Left colon (tissue), 2 donors: ENCODE measurements around the gene MYH2. TPM values are rescaled to one million over a fixed set of nuclear protein-coding genes. Genes with fewer than 3 reads are reported as not detected.

Source experiments
- ATAC-seq: fragments of 200-7000 bp; cut with Tn5 transposase; one replicate; pipeline ENCODE4 v1.9.1; 2020; ENCODE audit warnings: mild to moderate bottlenecking, moderate library complexity
- DNase-seq, 2 donors: peaks; one replicate each; pipeline ENCODE4 v3.0.0-alpha.2; 2020
- intact Hi-C, 2 donors: fragments of 100-400 bp; cut with DNase I in 1 of 2; cut with micrococcal nuclease in 1 of 2; formaldehyde crosslinking; loops; one replicate each; pipeline versions ENCODE4 v1.11.2 to v1.14.0; 2022; cut with DNase I, micrococcal nuclease
- total RNA-seq, 2 donors: library from RNA; stranded (reverse); fragmentation: NEBNext Ultra II Directional; extraction: Animal tissue kit (Norgen Biotek cat#: 25700); gene quantifications; one replicate each; pipeline ENCODE4 v1.2.1, GENCODE V29; 2021
- donor health status: DM: no; HTN: no; CAD: no.
- donor health status: DM: yes; HTN: yes; CAD: no.

Gene MYH2
- total RNA-seq, 2 donors from 2014 or later, result not detected

- intact Hi-C loops, result no loop called here
- DNase-seq (no peak), ATAC-seq (no peak)
Observed at GRCh38 chr17:10518271-10519037, 31.0 kb downstream of the MYH2 start, which contains the start of gene MYH1. TSS of gene MYH1 (minus strand) at chr17:10518542. CDS start at chr17:10516642, 1,900 bp downstream.

GRCh38 chr17:10516638-10517037 lies 32.8 kb downstream of the MYH2 start:
- ATAC-seq (no peak), DNase-seq (no peak)
- intact Hi-C loops, result no loop called here

- intact Hi-C loops, result no loop called here
- no peak for ATAC-seq
- no peak for DNase-seq
Observed at GRCh38 chr17:10516065-10516464, 33.4 kb downstream of the MYH2 start.

GRCh38 chr17:10513299-10514067 lies 36.0 kb downstream of the MYH2 start:
- ATAC-seq, result no peak
- intact Hi-C loops, result no loop called here
- DNase-seq, result no peak

GRCh38 chr17:10512856-10513255 lies 36.6 kb downstream of the MYH2 start:
- no peak for ATAC-seq
- intact Hi-C loops, result no loop called here

GRCh38 chr17:10499950-10500349 lies 49.5 kb downstream of the MYH2 start:
- intact Hi-C loops, result no loop called here
- DNase-seq, result no peak
- ATAC-seq, result no peak

More at GRCh38 chr17:10512856-10513255, 36.6 kb downstream of the MYH2 start:
- no peak for DNase-seq

- DNase-seq, result no peak
- intact Hi-C loops, result no loop called here
- ATAC-seq, result no peak
Observed at GRCh38 chr17:10492004-10492403, 57.5 kb downstream of the MYH2 start.

GRCh38 chr17:10482252-10482651 lies 67.2 kb downstream of the MYH2 start:
- intact Hi-C loops, result no loop called here
- no peak for DNase-seq

GRCh38 chr17:10477701-10478100 lies 71.8 kb downstream of the MYH2 start:
- ATAC-seq, result no peak
- intact Hi-C loops, result no loop called here

More at GRCh38 chr17:10482252-10482651, 67.2 kb downstream of the MYH2 start:
- no peak for ATAC-seq

GRCh38 chr17:10474536-10474935 lies 74.9 kb downstream of the MYH2 start:
- DNase-seq (no peak), ATAC-seq (no peak)
- intact Hi-C loops, result no loop called here

More at GRCh38 chr17:10477701-10478100, 71.8 kb downstream of the MYH2 start:
- DNase-seq, result no peak

- ATAC-seq, result peak; percentile 81
- intact Hi-C loops, result no loop called here
- DNase-seq, result no peak
Observed at GRCh38 chr17:10471858-10472257, 77.6 kb downstream of the MYH2 start.

Other genes with a start within 250 kb of the MYH2 start
- under 1 TPM in 1 of 2 donors, not detected in 1; 0.03 TPM for gene MYH13, start 176.7 kb downstream of the MYH2 start, total RNA-seq
- gene MYH8, start 127.7 kb downstream of the MYH2 start, total RNA-seq, result not detected
- not detected for gene MYH4, start 80.1 kb downstream of the MYH2 start, total RNA-seq
- gene MYH1, start 31.1 kb downstream of the MYH2 start, total RNA-seq, result not detected
- gene MYH3, start 107.7 kb upstream of the MYH2 start, total RNA-seq, result 1 to 10 TPM; 1.0 to 1.6 TPM
- 10 to 100 TPM; 43.4 to 48.7 TPM for gene SCO1, start 147.9 kb upstream of the MYH2 start, total RNA-seq
- 1 to 10 TPM; 6.9 to 7.4 TPM for gene ADPRM, start 147.9 kb upstream of the MYH2 start, total RNA-seq
- gene TMEM220, start 180.4 kb upstream of the MYH2 start, total RNA-seq, result 10 to 100 TPM; 10.5 to 26.1 TPM